Liver (tissue), 2 donors: ENCODE results near the gene TNFAIP6.

Experiments
- HNF4A ChIP-seq, 2 donors: conservative IDR thresholded peaks; 2 replicates each; pipeline ENCODE4 v1.6.1; 2016; ENCODE audit warnings: antibody characterized with exemption in 2 of 2, mild to moderate bottlenecking in 2 of 2
- TAF1 ChIP-seq: conservative IDR thresholded peaks from 2 replicates; pipeline ENCODE4 v1.6.1; 2016; ENCODE audit warnings: antibody characterized with exemption, mild to moderate bottlenecking
- donor health status: healthy.

- no peak for TF ChIP-seq HNF4A (conservative IDR thresholded peaks at IDR 0.05)
- TF ChIP-seq TAF1: no peak
Observed at GRCh38 chr2:151395509-151396374, 38.4 kb downstream of the TNFAIP6 start.
